Right lobe of liver (tissue), 4 donors: ENCODE data around the gene ACOX3.

Experiments
- POLR2A ChIP-seq: fragments of 450-650 bp; IDR thresholded peaks from one replicate; pipeline ENCODE4 v1.6.1; 2017; ENCODE audit warnings: antibody characterized with exemption, mild to moderate bottlenecking
- TF ChIP-seq, protein P1 (sequence below), 4 donors: fragments of 200-600 bp in 3 of 4; fragments of 450-650 bp in 1 of 4; IDR thresholded peaks; one replicate each; pipeline versions ENCODE4 v1.5.1 to v1.8.0; 2016 to 2022; ENCODE audit warnings: antibody characterized with exemption in 4 of 4, mild to moderate bottlenecking in 2 of 4
- donor health status: DM: no; HTN: no; CAD: no.
- donor health status: DM: no; HTN: no; CAD: no.
- donor health status: DM: no; HTN: yes; CAD: no.

- TF ChIP-seq, protein P1, sequence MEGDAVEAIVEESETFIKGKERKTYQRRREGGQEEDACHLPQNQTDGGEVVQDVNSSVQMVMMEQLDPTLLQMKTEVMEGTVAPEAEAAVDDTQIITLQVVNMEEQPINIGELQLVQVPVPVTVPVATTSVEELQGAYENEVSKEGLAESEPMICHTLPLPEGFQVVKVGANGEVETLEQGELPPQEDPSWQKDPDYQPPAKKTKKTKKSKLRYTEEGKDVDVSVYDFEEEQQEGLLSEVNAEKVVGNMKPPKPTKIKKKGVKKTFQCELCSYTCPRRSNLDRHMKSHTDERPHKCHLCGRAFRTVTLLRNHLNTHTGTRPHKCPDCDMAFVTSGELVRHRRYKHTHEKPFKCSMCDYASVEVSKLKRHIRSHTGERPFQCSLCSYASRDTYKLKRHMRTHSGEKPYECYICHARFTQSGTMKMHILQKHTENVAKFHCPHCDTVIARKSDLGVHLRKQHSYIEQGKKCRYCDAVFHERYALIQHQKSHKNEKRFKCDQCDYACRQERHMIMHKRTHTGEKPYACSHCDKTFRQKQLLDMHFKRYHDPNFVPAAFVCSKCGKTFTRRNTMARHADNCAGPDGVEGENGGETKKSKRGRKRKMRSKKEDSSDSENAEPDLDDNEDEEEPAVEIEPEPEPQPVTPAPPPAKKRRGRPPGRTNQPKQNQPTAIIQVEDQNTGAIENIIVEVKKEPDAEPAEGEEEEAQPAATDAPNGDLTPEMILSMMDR (IDR thresholded peaks at IDR 0.05), result no peak
- no peak for TF ChIP-seq POLR2A
These were observed 34.3 kb upstream of the ACOX3 start for GRCh38 chr4:8474856-8475255.
